ENCODE data around the gene PRKN. TPM values are rescaled to one million over a fixed set of nuclear protein-coding genes. Genes with fewer than 3 reads are reported as not detected.

The PRKN gene
- total and polyA plus RNA-seq, 2 donors (not counting 3 experiments of a cell fraction or from before 2014, with no cell fraction given), result 0.06 TPM; not detected in 1

DNA sequence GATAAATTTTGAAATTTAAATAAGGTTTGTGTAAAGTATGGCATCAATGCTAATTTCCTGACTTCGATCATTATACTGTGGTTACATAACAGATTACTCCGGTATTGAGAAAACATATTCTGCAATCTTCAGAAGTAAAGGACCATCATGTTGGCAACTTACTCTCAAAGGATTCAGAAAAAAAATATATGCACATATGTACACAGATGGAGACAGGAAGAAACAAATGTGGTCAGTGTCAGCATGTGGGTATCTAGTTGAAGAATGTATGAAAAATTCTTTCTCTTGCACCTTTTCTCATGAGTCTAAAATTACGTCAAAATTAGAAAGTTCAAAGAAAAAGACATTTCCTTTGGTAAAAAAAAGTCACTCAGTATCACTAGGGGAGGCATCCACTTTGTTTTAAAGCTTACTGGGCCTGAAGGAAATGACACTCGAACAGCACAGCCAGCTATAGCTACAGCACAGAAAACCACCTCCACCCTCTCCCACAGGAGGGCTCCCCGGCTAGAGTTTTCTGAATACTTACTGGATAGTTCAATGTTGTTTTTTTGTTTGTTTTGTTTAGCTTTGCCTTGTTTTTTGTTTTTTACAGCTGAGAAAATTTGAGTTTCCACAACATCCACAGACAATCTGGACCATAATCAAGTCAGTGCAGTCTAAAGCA is 1136.5 kb downstream of the PRKN start:
- DNase-seq (ENCODE audit: low read depth, low spot score) (no peak), FAIRE-seq (no peak)
- Histone ChIP-seq H3K9me1 (replicated peaks; ENCODE audit: control insufficient read depth, extremely low read depth, insufficient read depth, low read length) (no peaks in the 10 kb centered on the region), H3K79me2 (ENCODE audit: control insufficient read depth, insufficient read depth, low read length) (no peaks in the 10 kb centered on the region), H3K9ac (replicated peaks; ENCODE audit: extremely low read depth, insufficient read depth, low read length) (no peak overlapping the region), H3K36me3 (ENCODE audit: control insufficient read depth in 2 of 2, extremely low read depth in 1 of 2, insufficient read depth in 2 of 2, low read length in 2 of 2) (no peaks in the 10 kb centered on the region), H3K4me3 (replicated peaks in 1 of 3; ENCODE audit: insufficient read depth in 1 of 3, low read depth in 1 of 3, low read length in 3 of 3) (no peak overlapping the region), H4K20me1 (replicated peaks; ENCODE audit: control insufficient read depth, extremely low read depth, insufficient read depth, low read length) (no peaks in the 10 kb centered on the region), H3K27me3 (ENCODE audit: control insufficient read depth in 2 of 2, insufficient read depth in 2 of 2, low read length in 2 of 2) (no peaks in the 10 kb centered on the region), H3K4me1 (ENCODE audit: control insufficient read depth, extremely low read depth, insufficient read depth, low read length) (no peaks in the 10 kb centered on the region), H3K27ac (ENCODE audit: insufficient read depth, low read depth, low read length) (no peak overlapping the region), H3K4me2 (ENCODE audit: insufficient read depth, low read length) (no peak overlapping the region), H3K9me3 (replicated peaks; ENCODE audit: control insufficient read depth, insufficient read depth, low read length) (peaks cover 4% of the 10 kb centered on the region), H2AFZ (ENCODE audit: low read depth, low read length) (no peak overlapping the region)
- POLR2A ChIA-PET, result no interaction called here
- BruUV-seq (replicated peaks), result no TSS peak
- CTCF ChIA-PET, result no interaction called here
- dilution Hi-C loops (cut with MboI; ENCODE audit: extremely low pct_ligation_motif_present, low sequenced_read_pairs), result no loop called here
- intact Hi-C loops (cut with micrococcal nuclease), result no loop called here
- TF ChIP-seq POLR2A (IDR thresholded peaks at IDR 0.05; ENCODE audit: low read depth, low read length), result no peak
- TF ChIP-seq GATA2 (IDR thresholded peaks at IDR 0.05; ENCODE audit: insufficient read depth, insufficient read length, low read depth, low read length), result no peak
- TF ChIP-seq EZH2 (IDR thresholded peaks at IDR 0.05; ENCODE audit: borderline replicate concordance, low read depth, low read length, severe bottlenecking), result no peak
- TF ChIP-seq JUN (IDR thresholded peaks at IDR 0.05; ENCODE audit: borderline replicate concordance, insufficient read depth, insufficient read length, low read depth), result no peak
- TF ChIP-seq FOS (IDR thresholded peaks at IDR 0.05; ENCODE audit: borderline replicate concordance, insufficient read depth, low read length), result no peak
- TF ChIP-seq, protein P1, sequence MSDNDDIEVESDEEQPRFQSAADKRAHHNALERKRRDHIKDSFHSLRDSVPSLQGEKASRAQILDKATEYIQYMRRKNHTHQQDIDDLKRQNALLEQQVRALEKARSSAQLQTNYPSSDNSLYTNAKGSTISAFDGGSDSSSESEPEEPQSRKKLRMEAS (IDR thresholded peaks at IDR 0.05; ENCODE audit: insufficient read depth, insufficient read length), result no peak
- no peak for TF ChIP-seq MYC (IDR thresholded peaks at IDR 0.05; ENCODE audit: low read depth, low read length)
- TF ChIP-seq, protein P2, sequence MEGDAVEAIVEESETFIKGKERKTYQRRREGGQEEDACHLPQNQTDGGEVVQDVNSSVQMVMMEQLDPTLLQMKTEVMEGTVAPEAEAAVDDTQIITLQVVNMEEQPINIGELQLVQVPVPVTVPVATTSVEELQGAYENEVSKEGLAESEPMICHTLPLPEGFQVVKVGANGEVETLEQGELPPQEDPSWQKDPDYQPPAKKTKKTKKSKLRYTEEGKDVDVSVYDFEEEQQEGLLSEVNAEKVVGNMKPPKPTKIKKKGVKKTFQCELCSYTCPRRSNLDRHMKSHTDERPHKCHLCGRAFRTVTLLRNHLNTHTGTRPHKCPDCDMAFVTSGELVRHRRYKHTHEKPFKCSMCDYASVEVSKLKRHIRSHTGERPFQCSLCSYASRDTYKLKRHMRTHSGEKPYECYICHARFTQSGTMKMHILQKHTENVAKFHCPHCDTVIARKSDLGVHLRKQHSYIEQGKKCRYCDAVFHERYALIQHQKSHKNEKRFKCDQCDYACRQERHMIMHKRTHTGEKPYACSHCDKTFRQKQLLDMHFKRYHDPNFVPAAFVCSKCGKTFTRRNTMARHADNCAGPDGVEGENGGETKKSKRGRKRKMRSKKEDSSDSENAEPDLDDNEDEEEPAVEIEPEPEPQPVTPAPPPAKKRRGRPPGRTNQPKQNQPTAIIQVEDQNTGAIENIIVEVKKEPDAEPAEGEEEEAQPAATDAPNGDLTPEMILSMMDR (IDR thresholded peaks at IDR 0.05; ENCODE audit: extremely low read depth in 1 of 2, insufficient read depth in 1 of 2, low read depth in 1 of 2, low read length in 2 of 2), result no peak
- TF ChIP-seq POLR2AphosphoS5 (IDR thresholded peaks at IDR 0.05; ENCODE audit: insufficient read depth, low read depth, low read length), result no peak

All from endothelial cell of umbilical vein (primary cell).